HG03378 (cell line): Measurements from ENCODE around the gene KRTAP9-8.
"Not testable (repeated sequence)": the region's sequence is repeated elsewhere in the genome, so short reads cannot be mapped to it uniquely, and the experiment has no call there.

Source experiments
- ATAC-seq: cut with Tn5 transposase; IDR thresholded peaks from one replicate; pipeline ENCODE4 v1.9.1; 2021; ENCODE audit warnings: mild to moderate bottlenecking, moderate library complexity; ENCODE audit not compliant: unreplicated experiment

The KRTAP9-8 gene, protein sequence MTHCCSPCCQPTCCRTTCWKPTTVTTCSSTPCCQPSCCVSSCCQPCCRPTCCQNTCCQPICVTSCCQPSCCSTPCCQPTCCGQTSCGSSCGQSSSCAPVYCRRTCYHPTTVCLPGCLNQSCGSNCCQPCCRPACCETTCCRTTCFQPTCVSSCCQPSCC

DNA sequence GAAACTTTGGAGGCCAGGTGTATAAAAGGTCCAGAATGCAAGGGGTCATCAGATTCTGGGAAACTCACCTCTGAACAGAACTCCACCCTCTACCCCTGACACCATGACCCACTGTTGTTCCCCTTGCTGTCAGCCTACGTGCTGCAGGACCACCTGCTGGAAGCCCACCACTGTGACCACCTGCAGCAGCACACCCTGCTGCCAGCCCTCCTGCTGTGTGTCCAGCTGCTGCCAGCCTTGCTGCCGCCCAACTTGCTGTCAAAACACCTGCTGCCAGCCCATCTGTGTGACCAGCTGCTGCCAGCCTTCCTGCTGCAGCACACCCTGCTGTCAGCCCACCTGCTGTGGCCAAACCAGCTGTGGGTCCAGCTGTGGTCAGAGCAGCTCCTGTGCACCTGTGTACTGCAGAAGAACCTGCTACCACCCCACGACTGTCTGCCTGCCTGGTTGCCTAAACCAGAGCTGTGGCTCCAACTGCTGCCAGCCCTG, at the start of gene KRTAP9-8:
Gene KRTAP9-8, plus strand, starts transcription at position 51 of the 489 bp plus-strand sequence. Its CDS starts 53 bp downstream, at position 104.
- not testable (repeated sequence) for ATAC-seq

DNA sequence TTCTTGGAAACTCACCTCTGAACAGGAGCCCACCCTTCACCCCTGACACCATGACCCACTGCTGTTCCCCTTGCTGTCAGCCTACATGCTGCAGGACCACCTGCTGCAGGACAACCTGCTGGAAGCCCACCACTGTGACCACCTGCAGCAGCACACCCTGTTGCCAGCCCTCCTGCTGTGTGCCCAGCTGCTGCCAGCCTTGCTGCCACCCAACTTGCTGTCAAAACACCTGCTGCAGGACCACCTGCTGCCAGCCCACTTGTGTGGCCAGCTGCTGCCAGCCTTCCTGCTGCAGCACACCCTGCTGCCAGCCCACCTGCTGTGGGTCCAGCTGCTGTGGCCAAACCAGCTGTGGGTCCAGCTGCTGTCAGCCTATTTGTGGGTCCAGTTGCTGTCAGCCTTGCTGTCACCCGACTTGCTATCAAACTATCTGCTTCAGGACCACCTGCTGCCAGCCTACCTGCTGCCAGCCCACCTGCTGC, 47.9 kb upstream of the KRTAP9-8 start, which contains the start of gene KRTAP9-1:
Gene KRTAP9-1, plus strand, starts transcription at position 51 of the 482 bp plus-strand sequence. Its CDS starts 0 bp downstream, at position 51.
- ATAC-seq: not testable (repeated sequence)

DNA sequence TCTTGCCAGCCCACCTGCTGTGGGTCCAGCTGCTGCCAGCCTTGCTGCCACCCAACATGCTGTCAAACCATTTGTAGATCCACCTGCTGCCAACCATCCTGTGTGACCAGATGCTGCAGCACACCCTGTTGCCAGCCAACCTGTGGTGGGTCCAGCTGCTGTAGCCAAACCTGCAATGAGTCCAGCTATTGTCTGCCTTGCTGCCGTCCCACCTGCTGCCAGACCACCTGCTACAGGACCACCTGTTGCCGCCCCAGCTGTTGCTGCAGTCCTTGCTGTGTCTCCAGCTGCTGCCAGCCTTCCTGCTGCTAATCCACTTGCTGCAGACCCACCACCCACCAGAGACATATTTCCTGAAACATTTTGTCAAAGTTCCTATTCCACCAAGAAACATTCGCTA, 47.5 kb upstream of the KRTAP9-8 start:
- ATAC-seq: no peak

DNA sequence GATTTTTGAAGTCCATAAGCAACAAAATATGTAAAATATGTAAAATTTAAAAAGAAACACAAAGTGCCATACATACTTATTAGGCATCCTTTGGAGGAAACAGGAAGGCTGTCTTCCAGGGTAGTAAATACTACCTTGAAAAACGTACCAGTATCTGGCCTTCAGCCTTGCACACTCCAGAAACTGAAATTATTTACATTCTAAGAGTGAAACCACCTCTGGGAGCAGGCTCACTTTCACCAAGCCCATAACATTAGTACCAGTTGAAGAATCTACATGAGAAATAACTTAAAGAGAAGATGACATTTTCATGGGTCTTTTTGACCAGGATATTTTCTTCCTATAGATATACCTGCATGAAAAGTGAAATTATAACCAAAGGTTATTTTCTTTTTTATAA, 41.7 kb upstream of the KRTAP9-8 start:
- ATAC-seq: no peak

DNA sequence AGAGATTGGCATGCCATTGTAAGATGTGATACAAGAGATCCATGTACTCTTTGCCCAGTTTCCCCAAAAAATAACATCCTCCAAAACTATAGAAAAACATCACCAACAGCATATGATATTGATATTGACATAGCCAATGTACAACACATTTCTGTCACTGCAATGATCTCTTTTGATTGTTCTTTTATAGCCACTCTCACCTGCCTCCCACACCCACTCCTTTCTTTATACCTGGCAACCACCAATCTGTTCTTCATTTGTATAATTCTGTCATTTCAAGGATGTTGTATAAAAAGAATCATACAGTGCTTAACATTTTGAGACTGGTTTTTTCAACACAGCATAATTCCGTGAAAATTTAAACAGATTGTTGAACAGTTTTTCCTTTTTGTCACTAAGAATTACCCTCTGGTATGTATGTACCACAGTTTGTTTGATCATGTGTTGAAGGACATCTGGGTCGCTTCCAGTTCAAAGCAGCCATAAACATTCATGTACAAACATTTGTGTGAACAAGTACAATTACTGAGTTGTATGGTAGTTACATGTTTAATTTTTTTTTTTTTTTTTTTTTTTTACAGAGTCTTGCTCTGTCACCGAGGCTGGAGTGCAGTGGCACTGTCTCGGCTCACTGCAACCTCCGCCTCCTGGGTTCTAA, 38.2 kb upstream of the KRTAP9-8 start:
- no peak for ATAC-seq

DNA sequence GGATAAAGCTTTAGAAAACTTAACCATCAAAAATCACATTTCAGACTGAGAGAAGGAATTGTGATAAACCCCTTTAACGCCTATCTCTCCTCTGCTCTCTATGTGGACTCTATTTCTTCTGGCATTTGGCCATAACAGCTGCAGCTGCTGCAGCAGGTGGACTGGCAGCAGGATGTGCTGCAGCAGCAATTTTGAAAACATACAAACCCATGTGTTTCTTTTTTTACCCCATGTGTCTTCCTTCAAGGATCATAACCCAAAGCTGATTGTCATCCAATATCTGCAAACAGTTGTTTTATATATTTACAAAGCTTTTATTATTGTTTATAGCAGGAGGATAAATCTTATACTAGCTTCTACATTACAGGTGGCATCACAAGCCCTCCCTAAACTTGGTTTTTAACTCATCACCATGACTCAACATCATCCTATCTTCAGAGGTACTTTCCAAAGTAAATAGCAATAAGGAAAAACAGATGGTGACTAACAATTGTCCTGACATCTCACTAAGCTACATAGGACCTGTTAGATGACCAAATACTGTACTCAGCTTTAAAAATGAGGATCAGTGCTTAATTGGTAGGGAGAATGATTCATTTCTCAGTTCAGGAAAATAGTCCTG, 25.8 kb upstream of the KRTAP9-8 start:
- no peak for ATAC-seq

DNA sequence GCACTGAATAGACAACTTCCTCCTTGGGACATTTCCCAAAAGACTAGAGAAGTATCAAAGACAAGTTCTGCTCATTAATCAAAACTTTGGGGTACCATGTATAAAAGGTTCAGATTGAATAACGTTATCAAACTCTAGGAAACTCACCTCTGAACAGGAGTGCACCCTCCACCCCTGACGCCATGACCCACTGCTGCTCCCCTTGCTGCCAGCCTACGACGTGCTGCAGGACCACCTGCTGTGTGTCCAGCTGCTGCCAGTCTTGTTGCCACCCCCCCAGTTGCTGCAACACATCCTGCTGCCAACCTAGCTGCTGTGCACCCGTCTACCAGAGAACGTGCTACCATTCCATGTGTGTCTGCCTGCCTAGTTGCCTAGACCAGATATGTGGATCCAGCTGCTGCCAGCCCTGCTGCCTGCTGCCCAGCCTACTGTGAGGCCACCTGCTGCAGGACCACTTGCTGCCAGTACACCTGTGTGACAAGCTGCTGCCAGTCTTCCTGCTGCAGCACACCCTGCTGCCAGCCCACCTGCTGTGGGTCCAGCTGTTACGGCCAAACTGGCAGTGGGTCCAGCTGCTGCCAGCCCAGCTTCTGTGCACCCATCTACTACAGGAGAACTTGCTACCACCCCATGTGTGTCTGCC, 25.2 kb upstream of the KRTAP9-8 start:
- ATAC-seq: no peak

DNA sequence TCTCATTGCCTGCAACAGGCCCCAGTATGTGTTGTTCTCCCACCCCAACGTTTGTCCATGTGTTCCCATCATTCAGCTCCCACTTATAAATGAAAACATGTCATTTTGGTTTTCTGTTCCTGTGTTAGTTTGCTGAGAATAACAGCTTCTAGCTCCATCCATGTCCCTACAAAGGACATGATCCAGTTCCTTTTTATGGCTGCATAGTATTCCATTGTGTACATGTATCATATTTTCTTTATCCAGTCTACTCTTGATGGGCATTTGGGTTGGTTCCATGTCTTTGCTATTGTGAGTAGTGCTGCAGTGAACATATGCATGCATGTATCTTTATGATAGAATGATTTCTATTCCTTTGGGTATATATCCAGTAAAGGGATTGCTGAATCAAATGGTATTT, 22.1 kb upstream of the KRTAP9-8 start:
- no peak for ATAC-seq

DNA sequence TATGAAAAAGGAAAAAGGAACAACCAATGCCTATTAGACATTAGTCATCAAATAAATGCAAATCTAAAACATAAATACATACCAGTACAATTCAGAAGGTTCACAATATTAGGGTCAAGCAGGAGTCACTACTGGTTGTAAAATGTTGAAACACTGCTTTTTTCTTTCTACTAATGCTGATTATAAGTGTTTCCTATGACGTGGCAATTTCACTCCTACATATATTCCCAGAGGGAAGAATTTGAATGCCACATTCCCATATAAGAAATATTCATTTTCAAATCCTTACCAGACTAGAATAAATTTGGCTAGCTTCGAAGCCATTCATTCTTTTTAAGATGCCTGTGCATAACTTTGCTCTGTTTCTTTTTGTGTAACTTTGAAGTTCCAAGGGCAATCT, 14.0 kb upstream of the KRTAP9-8 start:
- ATAC-seq: no peak

DNA sequence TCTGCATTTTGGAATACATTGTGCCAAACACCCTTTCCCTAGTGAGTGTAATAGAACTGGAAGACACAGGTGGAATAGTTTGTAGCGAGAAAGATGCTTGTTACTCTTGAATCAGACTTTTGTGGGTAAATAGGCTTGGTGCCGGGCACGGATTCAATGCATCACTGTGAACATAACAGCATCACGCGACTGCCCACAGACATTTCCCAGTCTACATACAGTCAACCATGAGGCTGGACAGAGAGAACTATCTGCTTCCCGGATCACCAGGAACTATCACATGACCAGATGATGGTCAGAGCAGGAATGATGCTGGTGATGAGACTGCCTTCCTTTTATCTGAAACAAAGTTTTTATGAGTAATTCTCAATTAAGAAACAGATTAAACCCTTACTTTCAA, 11.7 kb upstream of the KRTAP9-8 start:
- ATAC-seq: no peak

DNA sequence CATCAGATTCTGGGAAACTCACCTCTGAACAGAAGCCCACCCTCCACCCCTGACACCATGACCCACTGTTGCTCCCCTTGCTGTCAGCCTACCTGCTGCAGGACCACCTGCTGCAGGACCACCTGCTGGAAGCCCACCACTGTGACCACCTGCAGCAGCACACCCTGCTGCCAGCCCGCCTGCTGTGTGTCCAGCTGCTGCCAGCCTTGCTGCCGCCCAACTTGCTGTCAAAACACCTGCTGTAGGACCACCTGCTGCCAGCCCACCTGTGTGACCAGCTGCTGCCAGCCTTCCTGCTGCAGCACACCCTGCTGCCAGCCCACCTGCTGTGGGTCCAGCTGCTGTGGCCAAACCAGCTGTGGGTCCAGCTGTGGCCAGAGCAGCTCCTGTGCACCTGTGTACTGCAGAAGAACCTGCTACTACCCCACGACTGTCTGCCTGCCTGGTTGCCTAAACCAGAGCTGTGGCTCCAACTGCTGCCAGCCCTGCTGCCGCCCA, 11.2 kb upstream of the KRTAP9-8 start, which contains the start of gene KRTAP9-2:
Gene KRTAP9-2, plus strand, starts transcription at position 51 of the 498 bp plus-strand sequence. Its CDS starts 7 bp downstream, at position 58.
- ATAC-seq: not testable (repeated sequence)

DNA sequence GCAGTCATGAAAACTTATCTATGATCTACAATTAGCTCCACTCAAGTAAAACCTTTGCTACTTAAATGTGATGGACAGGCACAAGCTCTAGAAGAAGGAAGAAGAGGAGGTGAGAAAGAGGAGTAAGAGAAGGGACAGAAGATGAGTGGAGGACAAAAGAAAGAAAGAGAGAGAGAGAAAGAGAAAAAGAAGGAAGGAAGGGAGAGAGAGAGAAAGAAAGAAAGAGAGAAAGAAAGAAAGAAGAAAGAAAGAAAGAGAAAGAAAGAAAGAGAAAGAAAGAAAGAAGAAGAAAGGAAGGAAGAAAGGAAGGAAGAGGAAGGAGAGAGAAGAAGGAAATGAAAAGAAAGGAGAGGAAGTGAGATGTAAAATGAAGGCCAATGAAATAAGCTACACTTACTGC, 7.7 kb upstream of the KRTAP9-8 start:
- no peak for ATAC-seq

DNA sequence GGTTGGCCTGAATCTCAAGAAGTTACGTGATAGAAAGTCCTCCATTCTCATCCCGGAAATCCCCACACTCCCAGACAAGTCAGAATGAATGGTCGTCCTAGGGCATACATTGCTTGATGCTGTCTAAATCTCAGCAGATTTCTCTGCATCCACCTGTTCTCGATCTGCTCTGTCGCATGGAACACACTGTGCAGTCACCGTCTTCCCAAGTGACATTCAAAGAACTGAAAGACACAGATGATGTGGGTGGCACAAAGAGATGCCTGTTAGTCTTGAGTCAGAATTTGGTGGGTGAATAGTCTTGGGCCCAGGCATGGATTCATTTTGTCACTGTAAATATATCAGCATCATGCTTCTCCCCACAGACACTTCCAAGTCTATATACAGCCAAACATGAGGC, 6.1 kb upstream of the KRTAP9-8 start:
- ATAC-seq: no peak

DNA sequence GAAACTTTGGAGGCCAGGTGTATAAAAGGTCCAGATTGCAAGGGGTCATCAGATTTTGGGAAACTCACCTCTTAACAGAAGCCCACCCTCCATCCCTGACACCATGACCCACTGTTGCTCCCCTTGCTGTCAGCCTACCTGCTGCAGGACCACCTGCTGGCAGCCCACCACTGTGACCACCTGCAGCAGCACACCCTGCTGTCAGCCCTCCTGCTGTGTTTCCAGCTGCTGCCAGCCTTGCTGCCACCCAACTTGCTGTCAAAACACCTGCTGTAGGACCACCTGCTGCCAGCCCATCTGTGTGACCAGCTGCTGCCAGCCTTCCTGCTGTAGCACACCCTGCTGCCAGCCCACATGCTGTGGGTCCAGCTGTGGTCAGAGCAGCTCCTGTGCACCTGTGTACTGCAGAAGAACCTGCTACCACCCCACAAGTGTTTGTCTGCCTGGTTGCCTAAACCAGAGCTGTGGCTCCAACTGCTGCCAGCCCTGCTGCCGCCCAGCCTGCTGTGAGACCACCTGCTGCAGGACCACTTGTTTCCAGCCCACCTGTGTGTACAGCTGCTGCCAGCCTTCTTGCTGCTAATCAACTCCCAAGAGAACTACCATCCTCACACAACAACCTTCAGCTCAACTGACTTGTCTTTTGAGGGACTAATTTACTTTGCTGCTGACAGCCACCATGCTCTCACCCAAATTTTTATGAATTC, 5.2 kb upstream of the KRTAP9-8 start, which contains the start of gene KRTAP9-3:
Gene KRTAP9-3, plus strand, starts transcription at position 51 of the 707 bp plus-strand sequence. Its CDS starts 53 bp downstream, at position 104.
- not testable (repeated sequence) for ATAC-seq

DNA sequence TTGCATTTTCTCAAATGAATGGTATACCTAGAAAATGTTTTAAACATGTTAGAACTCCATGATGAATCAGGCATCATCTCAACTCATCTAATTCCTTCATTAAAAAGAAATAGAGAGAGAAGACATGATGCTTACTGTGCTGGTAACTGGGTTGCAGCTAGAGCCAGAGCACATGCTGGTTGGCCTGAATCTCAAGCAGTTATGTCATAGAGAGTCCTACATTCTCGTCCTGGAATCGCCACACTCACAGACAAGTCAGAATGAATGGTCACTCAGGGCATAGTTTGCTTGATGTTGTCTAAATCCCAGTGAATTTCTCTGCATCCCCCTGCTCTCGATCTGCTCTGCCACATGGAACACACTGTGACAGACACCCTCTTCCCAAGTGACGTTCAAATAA, 683 bp upstream of the KRTAP9-8 start:
- ATAC-seq: not testable (repeated sequence)

DNA sequence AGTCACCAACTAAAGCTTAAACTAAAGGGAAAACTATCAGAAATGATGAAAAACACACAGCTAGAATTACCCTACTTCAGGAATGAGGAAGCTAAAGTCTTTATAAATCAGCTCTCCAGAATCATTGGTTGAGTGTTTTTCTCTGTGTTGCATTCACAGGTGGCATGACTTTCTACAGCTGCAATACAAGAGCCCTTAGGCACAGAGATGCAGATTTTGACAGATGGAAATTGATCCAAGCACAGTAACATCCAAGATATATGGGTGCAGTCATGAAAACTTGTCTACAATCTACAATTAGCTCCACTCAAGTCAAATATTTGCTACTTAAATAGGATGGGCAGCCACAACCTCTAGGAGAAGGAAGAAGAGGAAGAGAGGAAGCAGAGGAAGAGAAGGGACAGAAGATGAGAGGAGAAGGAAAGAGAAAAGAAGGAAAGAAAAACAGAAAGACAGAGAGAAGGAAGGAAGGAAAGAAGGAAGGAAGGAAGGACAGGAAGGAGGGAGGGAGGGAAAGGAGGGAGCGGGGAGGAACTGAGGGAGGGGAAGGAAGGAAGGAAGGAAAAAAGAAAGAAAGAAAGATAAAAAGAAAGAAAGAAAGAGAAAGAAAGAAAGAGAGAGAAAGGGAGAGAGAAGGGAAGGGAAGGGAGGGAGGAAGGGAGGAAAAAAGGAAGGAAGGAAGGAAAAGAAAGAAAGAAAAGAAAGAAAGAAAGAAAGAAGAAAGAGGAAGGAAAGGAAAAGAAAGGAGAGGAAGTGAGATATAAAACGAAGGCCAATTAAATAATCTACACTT, 9.4 kb downstream of the KRTAP9-8 start:
- not testable (repeated sequence) for ATAC-seq

DNA sequence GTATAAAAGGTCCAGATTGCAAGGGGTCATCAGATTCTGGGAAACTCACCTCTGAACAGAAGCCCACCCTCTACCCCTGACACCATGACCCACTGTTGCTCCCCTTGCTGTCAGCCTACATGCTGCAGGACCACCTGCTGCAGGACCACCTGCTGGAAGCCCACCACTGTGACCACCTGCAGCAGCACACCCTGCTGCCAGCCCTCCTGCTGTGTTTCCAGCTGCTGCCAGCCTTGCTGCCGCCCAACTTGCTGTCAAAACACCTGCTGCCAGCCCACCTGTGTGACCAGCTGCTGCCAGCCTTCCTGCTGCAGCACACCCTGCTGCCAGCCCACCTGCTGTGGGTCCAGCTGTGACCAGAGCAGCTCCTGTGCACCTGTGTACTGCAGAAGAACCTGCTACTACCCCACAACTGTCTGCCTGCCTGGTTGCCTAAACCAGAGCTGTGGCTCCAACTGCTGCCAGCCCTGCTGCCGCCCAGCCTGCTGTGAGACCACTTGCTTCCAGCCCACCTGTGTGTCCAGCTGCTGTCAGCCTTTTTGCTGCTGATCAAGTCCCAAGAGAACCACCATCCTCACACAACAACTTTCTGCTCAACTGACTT, 11.9 kb downstream of the KRTAP9-8 start, which contains the start of gene KRTAP9-4:
Gene KRTAP9-4, plus strand, starts transcription at position 51 of the 604 bp plus-strand sequence. Its CDS starts 34 bp downstream, at position 85.
- ATAC-seq: not testable (repeated sequence)

DNA sequence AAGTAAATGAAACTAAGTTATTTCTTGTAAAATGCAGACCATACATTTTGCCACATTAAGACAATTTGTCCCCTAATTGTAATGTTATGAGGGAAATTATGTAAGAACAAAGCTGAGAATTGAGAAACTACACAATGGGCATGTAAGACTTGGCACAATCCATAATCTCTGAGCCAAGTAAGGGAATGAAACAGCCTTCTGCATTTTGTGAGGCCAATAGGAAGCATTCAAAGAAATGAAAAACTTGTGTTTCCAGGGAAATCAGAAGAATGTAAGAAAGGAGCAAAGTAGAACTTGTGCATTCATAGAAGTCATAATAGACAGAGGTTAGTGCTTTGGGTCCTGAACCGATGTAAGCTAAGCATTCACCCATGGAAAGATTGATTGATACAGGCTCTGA, 13.5 kb downstream of the KRTAP9-8 start:
- ATAC-seq: no peak

DNA sequence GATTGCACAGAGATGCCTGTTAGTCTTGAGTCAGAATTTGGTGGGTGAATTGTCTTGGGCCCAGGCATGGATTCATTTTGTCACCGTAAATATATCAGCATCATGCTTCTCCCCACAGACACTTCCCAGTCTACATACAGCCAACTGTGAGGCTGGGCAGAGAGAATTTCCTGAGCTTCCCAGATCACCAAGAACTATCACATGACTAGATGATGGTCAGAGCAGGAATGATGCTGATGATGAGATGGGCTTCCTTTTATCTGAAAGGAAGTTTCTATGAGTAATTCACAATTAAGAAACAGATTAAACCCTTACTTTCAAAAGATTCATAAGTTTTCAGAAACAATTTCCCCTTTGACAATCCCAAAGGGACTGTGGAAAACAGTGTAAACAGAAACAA, 17.1 kb downstream of the KRTAP9-8 start:
- ATAC-seq: no peak
